ENCODE results near the gene UNK.

- TF ChIP-seq FOXP1 (CRISPR knock-in tag; IDR thresholded peaks at IDR 0.05; ENCODE audit: borderline replicate concordance), result no peak
- no peak for TF ChIP-seq TEAD1 (CRISPR knock-in tag; IDR thresholded peaks at IDR 0.05)
- no peak for TF ChIP-seq ATF2 (CRISPR knock-in tag; IDR thresholded peaks at IDR 0.05; ENCODE audit: borderline replicate concordance, low read depth)
- no peak for TF ChIP-seq E2F1 (CRISPR knock-in tag; IDR thresholded peaks at IDR 0.05)
- no peak for TF ChIP-seq TCF7 (CRISPR knock-in tag; IDR thresholded peaks at IDR 0.05; ENCODE audit: low read depth)
- no peak for TF ChIP-seq NR1H2 (CRISPR knock-in tag; IDR thresholded peaks at IDR 0.05)
- TF ChIP-seq CTCF (IDR thresholded peaks at IDR 0.05), result no peak
- TF ChIP-seq ATF3 (CRISPR knock-in tag; conservative IDR thresholded peaks at IDR 0.05), result no peak
- TF ChIP-seq E2F5 (CRISPR knock-in tag; IDR thresholded peaks at IDR 0.05), result no peak
- TF ChIP-seq ZBTB43 (CRISPR knock-in tag; IDR thresholded peaks at IDR 0.05), result no peak
These were observed 77.3 kb downstream of the UNK start for GRCh38 chr17:75861927-75862317.

Measured in WTC11 (cell line).